Measurements from ENCODE around the gene GRAMD1B. TPM values are rescaled to one million over a fixed set of nuclear protein-coding genes. Genes with fewer than 3 reads are reported as not detected.

GRAMD1B gene
- total RNA-seq, 6 experiments from 2014 or later: 1.0 to 2.0 (median 1.5) TPM

DNA sequence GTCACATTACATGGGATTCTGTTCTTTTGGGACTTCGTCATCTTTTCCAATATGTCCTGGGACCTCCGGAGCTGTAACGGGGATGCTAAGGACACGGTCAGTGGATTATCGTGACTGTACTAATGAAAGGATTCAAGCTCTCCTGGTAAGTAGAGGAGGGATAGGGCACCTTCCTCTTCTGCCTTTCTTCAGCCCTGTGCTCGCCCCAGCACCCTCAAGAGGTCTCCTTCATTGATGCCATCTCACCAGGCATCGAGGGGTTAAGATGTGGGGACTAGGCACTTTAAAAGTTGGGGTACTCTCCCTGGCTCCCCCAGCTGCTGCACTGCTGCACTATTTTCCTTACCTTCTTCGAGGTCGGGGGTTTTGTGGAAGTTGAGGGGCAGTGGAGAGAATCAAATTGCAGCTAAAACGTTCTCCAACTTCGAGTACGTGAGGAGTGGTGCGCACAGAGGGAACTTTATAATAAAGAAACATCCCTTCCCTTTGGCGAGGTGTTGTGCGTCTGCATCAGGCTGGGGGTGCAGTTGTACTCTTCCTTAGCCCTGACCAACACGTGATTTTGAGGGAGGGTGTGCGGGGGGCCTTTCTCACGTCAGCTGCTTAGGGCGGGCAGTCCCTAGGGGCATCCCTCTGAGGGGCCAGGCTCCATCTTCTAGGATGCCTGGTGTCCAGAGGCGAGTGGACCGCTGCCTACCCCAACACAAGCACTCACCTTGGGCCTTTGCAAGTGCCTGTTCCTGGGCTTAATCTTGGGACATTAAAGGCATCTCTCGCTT, 96.1 kb downstream of the GRAMD1B start:
- H3K4me1 ChIP-seq: no peaks in the 10 kb centered on the region
- DNase-seq: no peak
- TF ChIP-seq POLR2A (IDR thresholded peaks at IDR 0.05): no peak
- TF ChIP-seq, protein P1, sequence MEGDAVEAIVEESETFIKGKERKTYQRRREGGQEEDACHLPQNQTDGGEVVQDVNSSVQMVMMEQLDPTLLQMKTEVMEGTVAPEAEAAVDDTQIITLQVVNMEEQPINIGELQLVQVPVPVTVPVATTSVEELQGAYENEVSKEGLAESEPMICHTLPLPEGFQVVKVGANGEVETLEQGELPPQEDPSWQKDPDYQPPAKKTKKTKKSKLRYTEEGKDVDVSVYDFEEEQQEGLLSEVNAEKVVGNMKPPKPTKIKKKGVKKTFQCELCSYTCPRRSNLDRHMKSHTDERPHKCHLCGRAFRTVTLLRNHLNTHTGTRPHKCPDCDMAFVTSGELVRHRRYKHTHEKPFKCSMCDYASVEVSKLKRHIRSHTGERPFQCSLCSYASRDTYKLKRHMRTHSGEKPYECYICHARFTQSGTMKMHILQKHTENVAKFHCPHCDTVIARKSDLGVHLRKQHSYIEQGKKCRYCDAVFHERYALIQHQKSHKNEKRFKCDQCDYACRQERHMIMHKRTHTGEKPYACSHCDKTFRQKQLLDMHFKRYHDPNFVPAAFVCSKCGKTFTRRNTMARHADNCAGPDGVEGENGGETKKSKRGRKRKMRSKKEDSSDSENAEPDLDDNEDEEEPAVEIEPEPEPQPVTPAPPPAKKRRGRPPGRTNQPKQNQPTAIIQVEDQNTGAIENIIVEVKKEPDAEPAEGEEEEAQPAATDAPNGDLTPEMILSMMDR (IDR thresholded peaks at IDR 0.05): no peak
- no peaks in the 10 kb centered on the region for H3K9me3 ChIP-seq
- H3K36me3 ChIP-seq: no peaks in the 10 kb centered on the region
- no peak overlapping the region for H3K4me3 ChIP-seq
- H3K27ac ChIP-seq: no peak overlapping the region
- intact Hi-C loops (cut with DNase I): no loop called here
- H3K27me3 ChIP-seq: no peaks in the 10 kb centered on the region
- WGBS (ENCODE audit: insufficient coverage, low coverage, low lambda C conversion rate, missing lambda C conversion rate): 57% methylated on average over 17 of the region's 22 CpGs
- ATAC-seq: no peak

DNA sequence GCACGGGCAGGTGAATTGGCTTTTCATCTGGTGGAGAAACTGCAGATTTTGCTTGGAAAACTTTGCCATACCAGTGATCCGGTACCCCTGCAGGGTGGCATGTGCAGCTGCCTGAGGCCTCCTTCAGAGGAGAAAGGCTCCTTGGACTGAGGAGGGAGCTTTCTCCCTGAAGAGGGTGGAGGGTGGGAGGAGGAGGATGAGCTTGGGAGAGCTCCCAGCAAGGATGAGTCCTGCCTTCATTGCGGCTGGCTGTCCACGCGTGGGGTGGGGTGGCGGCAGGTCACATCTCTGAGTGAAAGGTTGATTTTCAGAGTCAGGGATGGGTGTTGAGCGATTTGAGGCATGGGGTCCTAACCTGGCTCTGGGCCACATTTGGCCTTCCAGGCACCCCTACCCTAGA, 96.8 kb downstream of the GRAMD1B start:
- no peaks in the 10 kb centered on the region for H3K27me3 ChIP-seq
- no peak overlapping the region for H3K27ac ChIP-seq
- DNase-seq (no peak), ATAC-seq (no peak)
- no peaks in the 10 kb centered on the region for H3K9me3 ChIP-seq
- no peak overlapping the region for H3K4me3 ChIP-seq
- TF ChIP-seq POLR2A (IDR thresholded peaks at IDR 0.05): no peak
- TF ChIP-seq, protein P1 (IDR thresholded peaks at IDR 0.05): no peak
- no peaks in the 10 kb centered on the region for H3K36me3 ChIP-seq
- intact Hi-C loops (cut with DNase I): no loop called here
- 72% methylated on average over 2 of the region's 7 CpGs for WGBS (ENCODE audit: insufficient coverage, low coverage, low lambda C conversion rate, missing lambda C conversion rate)
- H3K4me1 ChIP-seq: no peaks in the 10 kb centered on the region

DNA sequence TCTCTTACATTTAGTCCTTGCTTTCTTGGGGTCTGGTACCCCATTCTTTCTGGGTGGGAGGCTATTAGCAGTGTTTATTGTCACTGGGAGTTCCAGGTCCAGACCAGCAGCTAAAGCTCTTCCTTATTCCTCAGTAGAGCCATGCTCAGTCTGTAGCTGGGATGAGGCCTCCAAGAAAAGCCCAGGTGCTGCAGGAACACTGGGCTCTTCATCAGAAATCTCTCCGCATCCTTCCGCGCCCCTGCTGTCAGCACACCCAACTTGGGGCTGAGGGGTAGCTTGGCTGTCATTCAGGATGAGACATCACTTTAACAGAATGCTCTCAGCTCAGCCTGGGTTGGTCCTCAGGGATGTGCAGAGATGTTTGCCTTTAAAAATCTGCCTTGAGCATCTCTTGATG, 97.5 kb downstream of the GRAMD1B start:
- WGBS (ENCODE audit: insufficient coverage, low coverage, low lambda C conversion rate, missing lambda C conversion rate): 57% methylated on average over 2 of the region's 3 CpGs
- no peak for TF ChIP-seq POLR2A (IDR thresholded peaks at IDR 0.05)
- TF ChIP-seq, protein P1 (IDR thresholded peaks at IDR 0.05): no peak
- no peak for ATAC-seq

DNA sequence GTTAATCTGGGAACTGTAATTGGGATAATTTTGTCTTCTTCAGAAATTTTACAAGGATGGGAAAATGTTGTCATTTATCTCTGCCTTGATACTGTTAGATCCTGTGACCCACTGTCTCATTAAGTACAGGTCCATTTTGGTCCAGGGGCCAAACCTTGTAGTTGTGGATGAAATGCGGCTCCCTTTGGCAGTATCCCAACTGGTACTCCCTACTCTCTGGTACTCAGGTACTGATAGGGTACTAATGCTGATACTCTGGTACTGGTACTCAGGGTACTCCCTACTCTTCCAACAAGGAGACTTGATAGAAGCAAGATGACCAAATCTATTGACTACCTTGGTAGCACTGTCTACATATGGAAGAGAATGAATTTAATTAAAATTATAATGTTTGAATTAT, 97.9 kb downstream of the GRAMD1B start:
- Histone ChIP-seq H3K36me3 (no peaks in the 10 kb centered on the region), H3K4me3 (no peak overlapping the region), H3K9me3 (no peaks in the 10 kb centered on the region), H3K4me1 (no peaks in the 10 kb centered on the region), H3K27me3 (no peaks in the 10 kb centered on the region), H3K27ac (no peak overlapping the region)
- intact Hi-C loops (cut with DNase I): no loop called here
- ATAC-seq: no peak
- TF ChIP-seq, protein P1 (IDR thresholded peaks at IDR 0.05): no peak
- TF ChIP-seq POLR2A (IDR thresholded peaks at IDR 0.05): no peak
- DNase-seq: no peak
- WGBS (ENCODE audit: insufficient coverage, low coverage, low lambda C conversion rate, missing lambda C conversion rate): 67% methylated on average over 1 of the region's 1 CpG

More for the DNA sequence above, 97.5 kb downstream of the GRAMD1B start:
- Histone ChIP-seq H3K4me1 (no peaks in the 10 kb centered on the region), H3K36me3 (no peaks in the 10 kb centered on the region), H3K9me3 (no peaks in the 10 kb centered on the region), H3K27me3 (no peaks in the 10 kb centered on the region), H3K27ac (no peak overlapping the region), H3K4me3 (no peak overlapping the region)
- intact Hi-C loops (cut with DNase I): no loop called here
- no peak for DNase-seq
